Pons (tissue), 1 donor: ENCODE results near the gene EIF3D.

Experiments
- DNase-seq: peaks from one replicate; pipeline ENCODE4 v3.0.0-alpha.2; 2016; ENCODE audit warnings: low spot score

EIF3D gene, protein sequence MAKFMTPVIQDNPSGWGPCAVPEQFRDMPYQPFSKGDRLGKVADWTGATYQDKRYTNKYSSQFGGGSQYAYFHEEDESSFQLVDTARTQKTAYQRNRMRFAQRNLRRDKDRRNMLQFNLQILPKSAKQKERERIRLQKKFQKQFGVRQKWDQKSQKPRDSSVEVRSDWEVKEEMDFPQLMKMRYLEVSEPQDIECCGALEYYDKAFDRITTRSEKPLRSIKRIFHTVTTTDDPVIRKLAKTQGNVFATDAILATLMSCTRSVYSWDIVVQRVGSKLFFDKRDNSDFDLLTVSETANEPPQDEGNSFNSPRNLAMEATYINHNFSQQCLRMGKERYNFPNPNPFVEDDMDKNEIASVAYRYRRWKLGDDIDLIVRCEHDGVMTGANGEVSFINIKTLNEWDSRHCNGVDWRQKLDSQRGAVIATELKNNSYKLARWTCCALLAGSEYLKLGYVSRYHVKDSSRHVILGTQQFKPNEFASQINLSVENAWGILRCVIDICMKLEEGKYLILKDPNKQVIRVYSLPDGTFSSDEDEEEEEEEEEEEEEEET

DNA sequence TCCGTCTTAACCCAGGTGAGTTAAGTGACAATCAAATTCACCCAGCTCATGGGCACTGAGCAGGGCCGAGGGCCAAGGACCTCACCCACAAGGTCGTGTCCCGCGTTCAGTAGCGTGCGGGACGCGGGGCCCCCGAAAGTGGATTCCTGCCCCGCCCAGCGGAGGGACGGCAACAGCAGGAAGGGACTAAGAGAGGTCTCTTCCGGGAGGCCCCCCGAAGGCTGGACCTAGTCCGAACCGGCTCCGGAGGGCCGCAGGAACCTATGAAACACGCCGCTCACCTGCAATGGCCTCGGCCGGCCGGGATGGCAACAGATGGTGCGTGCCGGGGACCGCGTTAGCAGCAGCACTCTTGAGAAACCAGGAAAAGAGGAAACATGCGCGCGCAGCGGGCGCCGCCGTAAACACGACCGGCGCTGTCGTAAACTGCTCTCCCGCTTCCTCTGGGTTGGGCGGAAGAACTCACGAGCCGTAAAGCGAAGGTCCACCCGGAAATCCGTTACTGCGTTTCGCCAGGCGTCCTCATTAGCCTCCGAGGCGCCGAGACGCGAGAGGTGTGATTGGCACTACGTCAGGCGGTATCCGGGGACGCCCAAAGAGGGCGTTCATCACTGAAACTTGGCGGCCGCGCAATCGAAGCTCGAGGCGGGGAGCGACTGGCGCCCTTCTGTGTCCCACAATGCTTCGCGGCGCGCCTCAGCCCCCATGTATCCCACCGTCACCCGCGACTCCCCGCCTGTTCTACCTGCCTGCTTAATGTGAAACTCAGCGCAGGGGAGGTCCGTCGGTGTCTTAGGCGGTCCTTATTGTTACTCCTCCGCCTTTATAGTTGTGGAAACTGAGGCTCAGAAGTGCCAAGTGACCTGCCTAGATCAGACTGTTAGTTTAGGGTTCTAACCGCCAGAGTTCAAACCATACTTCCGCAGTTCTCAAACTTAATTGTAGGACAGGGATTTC, at the start of gene EIF3D:
EIF3D (minus strand) TSS at position 372 of the 957 bp plus-strand sequence. CDS start 3,045 bp downstream, outside the sequence.
- peak; percentile 99 for DNase-seq

- no peak for DNase-seq
Observed at GRCh38 chr22:36578619-36579018, 49.7 kb upstream of the EIF3D start.

- no peak for DNase-seq
Observed at GRCh38 chr22:36577019-36577418, 48.1 kb upstream of the EIF3D start.

GRCh38 chr22:36574728-36575127, 45.8 kb upstream of the EIF3D start:
- no peak for DNase-seq

DNA sequence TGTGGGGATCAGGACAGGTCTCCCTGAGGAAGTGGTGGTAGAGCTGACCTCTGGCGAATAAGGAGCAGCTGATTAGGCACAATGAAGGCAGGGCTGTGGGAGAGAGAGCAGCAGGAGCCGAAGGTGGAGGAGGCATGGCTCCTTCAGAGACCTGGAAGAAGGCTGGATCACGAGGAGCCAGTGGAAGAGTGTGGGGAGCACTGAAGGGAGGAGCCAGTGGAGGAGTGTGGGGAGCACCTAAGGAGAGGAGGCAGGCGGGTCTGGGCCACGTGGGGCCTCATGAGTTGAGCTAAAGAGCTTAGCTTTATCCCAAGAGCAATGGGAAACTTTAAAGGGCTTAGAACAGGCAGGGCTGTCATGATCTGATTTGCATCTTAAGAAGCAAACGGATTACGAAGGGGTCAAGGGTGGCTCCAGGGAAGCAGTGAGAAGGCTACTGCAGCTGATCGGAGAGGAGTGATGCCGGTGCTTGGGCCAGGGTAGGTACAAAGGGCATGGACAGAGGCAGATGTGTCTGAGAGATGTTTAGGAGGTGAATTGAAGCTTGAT, 44.9 kb upstream of the EIF3D start:
- no peak for DNase-seq

GRCh38 chr22:36571991-36572390, 43.0 kb upstream of the EIF3D start:
- no peak for DNase-seq

DNA sequence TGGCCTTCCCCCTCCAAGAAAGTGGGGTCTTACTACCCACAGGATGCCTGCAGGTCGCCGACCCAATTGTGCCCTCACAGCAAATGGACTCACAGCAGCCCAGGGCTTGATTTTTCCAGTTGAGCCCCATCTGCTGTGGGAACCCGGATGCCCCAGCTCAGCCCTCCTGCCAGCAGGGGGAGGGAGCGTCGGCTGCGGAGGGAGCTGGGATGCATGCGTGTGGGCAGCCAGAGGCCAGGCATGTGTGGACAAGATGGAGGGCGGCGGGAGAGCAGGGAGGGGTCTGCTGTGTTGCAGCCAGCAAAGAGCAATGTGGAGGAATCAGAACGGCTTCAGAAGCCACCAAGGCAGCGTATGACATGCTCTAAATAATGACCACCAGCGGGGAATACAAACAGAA, 41.0 kb upstream of the EIF3D start:
- no peak for DNase-seq

DNA sequence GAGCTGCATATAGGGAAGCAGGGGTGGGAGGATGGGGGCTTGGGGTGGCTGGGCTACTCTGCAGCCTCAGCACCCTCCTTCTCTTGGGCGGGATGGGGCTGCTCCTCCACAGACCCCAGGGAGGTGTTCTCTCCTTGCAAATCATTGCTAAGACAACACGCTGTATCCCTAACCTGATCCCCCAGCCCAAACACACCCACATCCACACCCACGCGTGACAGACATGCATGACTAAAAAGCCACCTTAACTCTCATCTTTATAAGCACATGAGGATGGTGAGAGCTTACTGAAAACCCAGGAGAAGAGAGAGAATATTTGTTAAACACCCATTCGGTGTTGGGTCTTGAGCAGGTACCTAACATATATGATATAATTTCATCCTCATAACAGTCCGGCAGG, 39.9 kb upstream of the EIF3D start:
- DNase-seq = no peak

DNA sequence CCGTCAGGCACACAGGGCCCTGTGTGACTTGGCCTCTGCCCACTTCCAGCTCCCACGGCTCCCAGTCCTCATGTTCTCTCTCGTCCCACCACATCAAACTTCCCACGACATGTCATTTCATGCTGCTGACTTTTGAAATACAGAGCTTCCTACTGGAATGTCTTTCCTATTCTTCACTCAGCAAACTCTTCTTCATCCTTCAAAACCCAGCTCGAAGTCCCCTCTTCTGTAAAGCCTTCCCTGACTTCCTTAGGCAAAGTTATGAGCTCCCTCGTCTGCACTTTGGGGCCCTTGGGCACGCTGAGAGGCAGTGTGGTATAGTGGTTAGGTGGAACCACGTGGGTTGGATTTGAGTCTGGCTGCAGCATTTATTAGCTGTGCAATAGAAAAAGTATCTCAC, 37.8 kb upstream of the EIF3D start:
- DNase-seq = no peak

DNA sequence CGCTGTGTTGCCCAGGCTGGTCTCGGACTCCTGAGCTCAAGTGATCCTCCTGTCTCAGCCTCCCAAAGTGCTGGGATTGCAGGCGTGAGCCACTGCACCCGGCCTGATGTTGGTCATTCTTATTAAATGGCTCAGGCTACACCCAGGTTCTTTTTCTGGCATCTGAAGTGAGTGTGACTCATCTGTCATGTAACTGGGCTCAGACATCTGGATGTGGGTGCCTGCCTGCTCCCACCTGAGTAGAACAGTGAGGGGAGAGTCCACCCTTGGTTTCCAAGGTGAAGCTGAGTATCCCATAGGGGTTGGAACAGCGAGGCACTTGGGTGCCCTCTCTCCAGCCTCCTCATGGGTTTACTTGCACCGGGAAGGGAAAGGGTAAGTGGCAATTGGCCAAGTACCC, 36.7 kb upstream of the EIF3D start:
- no peak for DNase-seq

- DNase-seq = no peak
Observed at GRCh38 chr22:36565159-36565507, 36.2 kb upstream of the EIF3D start.

DNA sequence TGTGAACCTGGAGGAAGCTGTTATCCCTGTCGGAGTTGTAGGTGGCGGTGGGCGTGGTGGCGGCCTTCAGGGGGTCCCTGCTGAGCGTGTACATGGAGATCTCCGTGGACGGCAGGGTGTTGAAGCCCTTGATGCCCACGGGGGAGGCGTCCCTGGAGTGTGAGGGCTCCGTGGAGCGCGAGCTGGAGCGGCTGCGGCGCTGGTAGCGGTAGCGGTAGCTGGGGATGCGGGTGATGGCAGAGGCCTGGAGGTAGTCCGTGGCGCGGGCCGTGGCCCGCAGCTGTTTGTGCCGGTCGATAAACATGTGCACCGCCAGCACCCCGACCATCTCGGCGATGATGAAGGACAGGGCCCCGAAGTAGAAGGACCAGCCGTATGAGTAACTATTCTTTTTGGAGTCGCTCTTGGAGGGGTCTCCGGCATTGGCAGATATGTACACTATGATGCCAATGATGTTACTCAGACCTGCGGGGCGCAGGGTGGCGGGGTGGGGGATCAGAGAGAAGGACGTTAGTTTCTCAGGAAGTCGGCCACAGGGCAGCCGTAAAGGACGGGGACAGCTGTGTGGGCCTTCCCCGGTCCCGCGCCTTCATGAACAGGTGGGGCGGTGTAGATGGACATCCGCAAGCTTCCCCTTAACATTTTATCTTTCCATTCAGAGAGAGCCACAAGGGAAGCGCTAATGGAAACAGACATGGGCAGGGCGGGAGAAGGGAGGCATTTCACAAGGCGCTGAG, 35.6 kb upstream of the EIF3D start:
- DNase-seq = no peak

DNA sequence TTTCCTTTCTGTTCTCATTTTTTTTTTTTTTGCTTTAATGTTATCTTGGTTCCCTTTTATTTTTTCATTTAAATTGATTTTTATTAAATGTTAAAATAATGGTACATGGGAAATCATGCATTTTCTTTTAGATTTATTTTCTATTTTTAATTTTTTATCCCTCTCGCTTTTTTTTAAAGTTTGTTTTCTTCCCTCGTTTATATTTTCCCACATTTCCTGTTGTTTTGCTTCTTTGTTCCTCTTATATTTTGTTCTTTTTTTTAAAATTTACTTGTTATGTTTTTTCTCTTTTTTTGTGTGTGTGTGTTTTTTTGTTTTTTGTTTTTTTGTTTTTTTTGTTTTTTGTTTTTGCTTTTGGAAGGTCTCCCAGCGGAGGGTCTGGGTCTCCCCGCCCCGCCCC, 34.9 kb upstream of the EIF3D start:
- DNase-seq = no peak

- no peak for DNase-seq
Observed at GRCh38 chr22:36563444-36563843, 34.5 kb upstream of the EIF3D start.

DNA sequence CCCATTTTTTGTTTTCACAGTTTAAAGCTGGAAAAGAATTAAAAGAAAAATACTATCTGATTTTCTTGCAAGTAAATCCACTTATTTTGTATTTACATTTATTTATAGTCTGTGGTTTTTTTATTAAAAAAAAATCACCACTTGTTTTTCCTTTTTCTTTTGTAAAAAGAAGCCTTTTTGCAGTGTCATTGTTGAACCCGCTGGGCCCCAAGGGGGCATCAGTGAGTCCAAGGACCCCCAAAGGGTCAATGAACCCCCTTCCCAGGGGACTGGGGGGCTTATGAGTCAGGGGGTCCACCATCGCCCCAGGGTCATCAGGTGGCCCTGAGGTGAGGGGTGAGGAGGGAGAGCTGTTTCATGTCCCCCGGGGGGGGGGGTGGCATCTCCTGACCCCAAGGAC, 34.0 kb upstream of the EIF3D start:
- no peak for DNase-seq

DNA sequence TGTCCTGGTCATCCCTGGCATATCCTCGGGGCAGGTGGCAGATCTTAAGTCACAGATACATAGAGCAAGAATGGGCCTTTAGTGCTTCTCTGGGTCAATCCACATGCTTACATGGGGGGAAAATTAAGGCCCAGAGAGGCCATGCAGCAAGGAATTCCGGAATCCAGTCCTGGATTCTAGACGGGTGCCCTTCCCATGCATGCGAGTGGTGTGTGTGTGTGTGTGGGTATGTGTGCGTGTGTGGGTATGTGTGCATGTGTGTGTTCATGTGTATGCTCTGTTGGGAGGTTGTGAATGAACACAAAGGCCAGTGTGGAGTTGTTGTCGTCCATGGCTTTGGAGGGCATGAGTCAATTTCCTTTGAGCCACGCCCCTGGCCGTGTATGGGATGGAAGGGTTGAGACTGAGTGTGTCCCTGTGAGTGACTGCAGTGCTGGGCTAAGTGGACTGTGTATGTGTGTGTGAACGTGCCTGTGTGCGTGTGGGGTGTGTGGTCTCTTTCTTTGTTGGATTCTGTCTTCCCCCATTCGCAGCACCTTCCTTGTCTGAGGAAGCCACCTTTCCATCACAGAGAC, 33.4 kb upstream of the EIF3D start:
- DNase-seq = no peak

- DNase-seq = no peak
Observed at GRCh38 chr22:36561291-36561811, 32.4 kb upstream of the EIF3D start.

- no peak for DNase-seq
Observed at GRCh38 chr22:36560001-36560400, 31.0 kb upstream of the EIF3D start.

DNA sequence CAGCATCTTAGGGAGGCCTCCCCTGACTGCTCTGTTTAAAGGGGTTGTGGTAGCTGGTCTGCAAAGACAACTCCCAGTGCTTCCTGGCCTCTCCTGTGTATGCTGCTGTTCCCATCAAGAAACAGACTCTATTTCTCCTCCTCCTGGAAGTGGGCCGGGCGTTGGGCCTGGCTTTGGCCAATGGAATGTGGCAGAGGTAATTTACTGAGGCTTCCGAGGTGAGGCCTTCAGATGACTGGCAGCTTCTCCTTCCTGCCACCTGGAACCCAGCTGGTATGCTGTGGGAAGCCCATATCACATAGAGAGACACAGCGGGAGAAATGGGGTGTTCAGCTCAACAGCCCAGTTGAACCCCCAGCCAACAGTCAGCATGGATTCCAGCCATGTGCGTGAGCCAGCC, 25.1 kb upstream of the EIF3D start:
- no peak for DNase-seq

GRCh38 chr22:36552289-36552688, 23.3 kb upstream of the EIF3D start:
- no peak for DNase-seq
